Esophagus muscularis mucosa (tissue), 4 donors: Measurements from ENCODE around the gene MXRA7. TPM values are rescaled to one million over a fixed set of nuclear protein-coding genes. Genes with fewer than 3 reads are reported as not detected.

Experiments
- DNase-seq: peaks from one replicate; pipeline ENCODE4 v3.0.0-alpha.2; 2017; ENCODE audit errors: extremely low spot score
- H3K27ac ChIP-seq, 4 donors: fragments of 200-600 bp; sonication (generic); replicated peaks in 1 of 4; 1 replicate in 3 of 4; 2 replicates in 1 of 4; pipeline ENCODE4 v1.5.1; 2016 to 2019; ENCODE audit warnings: mild to moderate bottlenecking in 1 of 4
- H3K27me3 ChIP-seq, 4 donors: fragments of 200-600 bp; sonication (generic); one replicate each; pipeline versions ENCODE4 v1.5.1 to v1.6.0; 2016 to 2019
- H3K36me3 ChIP-seq, 4 donors: fragments of 200-600 bp; sonication (generic); one replicate each; pipeline ENCODE4 v1.5.1; 2016 to 2019
- H3K4me1 ChIP-seq, 4 donors: fragments of 200-600 bp; sonication (generic); one replicate each; pipeline ENCODE4 v1.5.1; 2016 to 2019
- H3K4me3 ChIP-seq, 4 donors: fragments of 200-600 bp; sonication (generic); 1 replicate in 2 of 4; 2 replicates in 2 of 4; pipeline ENCODE4 v1.5.1; 2016 to 2019; ENCODE audit warnings: mild to moderate bottlenecking in 4 of 4, moderate library complexity in 1 of 4
- H3K9me3 ChIP-seq, 4 donors: fragments of 200-600 bp; sonication (generic); 1 replicate in 3 of 4; 2 replicates in 1 of 4; pipeline ENCODE4 v1.5.1; 2016 to 2019
- CTCF ChIP-seq, 3 experiments: fragments of 200-600 bp in 2 of 3; fragments of 450-650 bp in 1 of 3; sonication (generic) in 2 of 3; IDR thresholded peaks; one replicate each; pipeline ENCODE4 v1.5.1; 2017 to 2019; ENCODE audit warnings: antibody characterized with exemption in 3 of 3, mild to moderate bottlenecking in 2 of 3, moderate library complexity in 1 of 3
- EP300 ChIP-seq: sonication (generic); formaldehyde crosslinking; IDR thresholded peaks from one replicate; pipeline ENCODE4 v1.6.1; 2017; ENCODE audit warnings: antibody characterized with exemption
- POLR2A ChIP-seq: fragments of 450-650 bp; IDR thresholded peaks from one replicate; pipeline ENCODE4 v1.6.1; 2017; ENCODE audit warnings: antibody characterized with exemption, moderate library complexity, mild to moderate bottlenecking, low read depth
- POLR2AphosphoS5 ChIP-seq, 2 donors: sonication (generic); formaldehyde crosslinking; IDR thresholded peaks; one replicate each; pipeline ENCODE4 v1.6.1; 2017; ENCODE audit warnings: antibody characterized with exemption in 2 of 2
- WGBS: methylation state at CpG from one replicate; pipeline ENCODE4 v1.1.5; 2018; 5-methylcytosine and 5-hydroxymethylcytosine counted together
- intact Hi-C: fragments of 100-400 bp; cut with DNase I; formaldehyde crosslinking; loops from one replicate; pipeline ENCODE4 v1.15.1; 2023
- total RNA-seq, 4 donors: library from RNA; depleted of rRNA; stranded (reverse); fragments of >200 nt; gene quantifications; one replicate each; pipeline versions ENCODE4 v1.1.0 to v1.2.1, GENCODE V29; 2016

Gene MXRA7
- total RNA-seq, 4 donors from 2014 or later: 405 to 422 (median 411) TPM

- H3K36me3 ChIP-seq: no peaks in the 10 kb centered on the region
- H3K9me3 ChIP-seq: no peaks in the 10 kb centered on the region
- H3K27me3 ChIP-seq: peaks cover 0 to 3% (median 0%) of the 10 kb centered on the region in 4 donors
- H3K27ac ChIP-seq: no peak overlapping the region
- no peak for DNase-seq
- 89% methylated on average over 7 of the region's 8 CpGs for WGBS
- H3K4me1 ChIP-seq: peaks cover 0 to 19% (median 9%) of the 10 kb centered on the region in 4 donors
- intact Hi-C loops: no loop called here
- TF ChIP-seq EP300 (no peak), POLR2AphosphoS5 (IDR thresholded peaks at IDR 0.05) (no peak), CTCF (IDR thresholded peaks at IDR 0.05) (no peak), POLR2A (no peak)
- no peak overlapping the region for H3K4me3 ChIP-seq
These were observed 53.1 kb downstream of the MXRA7 start for GRCh38 chr17:76657505-76658241.

GRCh38 chr17:76654408-76654807 is 56.4 kb downstream of the MXRA7 start:
- intact Hi-C loops: no loop called here
- TF ChIP-seq POLR2A (no peak), CTCF (IDR thresholded peaks at IDR 0.05) (no peak), EP300 (no peak), POLR2AphosphoS5 (IDR thresholded peaks at IDR 0.05) (no peak)
- 83% methylated on average over 1 of the region's 1 CpG for WGBS

GRCh38 chr17:76650504-76650903 is 60.3 kb downstream of the MXRA7 start:
- Histone ChIP-seq H3K27me3 (no peaks in the 10 kb centered on the region), H3K4me3 (no peak overlapping the region), H3K9me3 (peaks cover 0 to 3% (median 0%) of the 10 kb centered on the region in 4 donors), H3K27ac (no peak overlapping the region), H3K4me1 (no peaks in the 10 kb centered on the region), H3K36me3 (no peaks in the 10 kb centered on the region)
- intact Hi-C loops: no loop called here
- no peak for TF ChIP-seq POLR2A
- no peak for TF ChIP-seq CTCF (IDR thresholded peaks at IDR 0.05)
- no peak for TF ChIP-seq EP300
- DNase-seq: no peak
- 91% methylated on average over 5 of the region's 5 CpGs for WGBS

More at GRCh38 chr17:76654408-76654807, 56.4 kb downstream of the MXRA7 start:
- DNase-seq: no peak
- Histone ChIP-seq H3K4me3 (no peak overlapping the region), H3K27ac (no peak overlapping the region), H3K9me3 (no peaks in the 10 kb centered on the region), H3K4me1 (peaks cover 0 to under 1% (median under 1%) of the 10 kb centered on the region in 4 donors), H3K27me3 (no peaks in the 10 kb centered on the region), H3K36me3 (no peaks in the 10 kb centered on the region)

- Histone ChIP-seq H3K36me3 (no peaks in the 10 kb centered on the region), H3K27ac (no peak overlapping the region), H3K4me1 (no peaks in the 10 kb centered on the region), H3K27me3 (no peaks in the 10 kb centered on the region), H3K4me3 (no peak overlapping the region), H3K9me3 (peaks cover 0 to 3% (median 0%) of the 10 kb centered on the region in 4 donors)
- intact Hi-C loops: no loop called here
- TF ChIP-seq CTCF (IDR thresholded peaks at IDR 0.05) (no peak), EP300 (no peak)
- DNase-seq: no peak
- 82% methylated on average over 1 of the region's 1 CpG for WGBS
These were observed 64.1 kb downstream of the MXRA7 start for GRCh38 chr17:76646712-76647111.

GRCh38 chr17:76645481-76645880 is 65.3 kb downstream of the MXRA7 start:
- peaks cover 0 to 3% (median 0%) of the 10 kb centered on the region in 4 donors for H3K9me3 ChIP-seq
- no peaks in the 10 kb centered on the region for H3K36me3 ChIP-seq
- H3K4me3 ChIP-seq: no peak overlapping the region
- H3K27me3 ChIP-seq: no peaks in the 10 kb centered on the region
- TF ChIP-seq EP300 (no peak), POLR2A (no peak), CTCF (IDR thresholded peaks at IDR 0.05) (no peak), POLR2AphosphoS5 (IDR thresholded peaks at IDR 0.05) (no peak)
- intact Hi-C loops: no loop called here
- 68% methylated on average over 5 of the region's 5 CpGs for WGBS
- no peaks in the 10 kb centered on the region for H3K4me1 ChIP-seq
- DNase-seq: no peak
- H3K27ac ChIP-seq: no peak overlapping the region
